Upper lobe of left lung (tissue), 6 donors: ENCODE measurements around the gene DLEU7. TPM values are rescaled to one million over a fixed set of nuclear protein-coding genes. Genes with fewer than 3 reads are reported as not detected.

Experiments used
- ATAC-seq, 2 donors: fragments of 200-7000 bp; cut with Tn5 transposase; one replicate each; pipeline ENCODE4 v1.9.1; 2022; ENCODE audit warnings: mild to moderate bottlenecking in 2 of 2, moderate library complexity in 2 of 2; ENCODE audit not compliant: low FRiP score in 2 of 2
- DNase-seq, 2 donors: peaks; one replicate each; pipeline ENCODE4 v3.0.0-alpha.2; 2019 to 2020
- H3K27ac ChIP-seq, 4 donors: fragments of 200-600 bp; sonication (generic); one replicate each; pipeline ENCODE4 v1.5.1; 2016 to 2019
- H3K27me3 ChIP-seq, 4 donors: fragments of 200-600 bp; sonication (generic); one replicate each; pipeline ENCODE4 v1.5.1; 2017 to 2019
- H3K36me3 ChIP-seq, 4 donors: fragments of 200-600 bp; sonication (generic); one replicate each; pipeline ENCODE4 v1.5.1; 2016 to 2019
- H3K4me1 ChIP-seq, 4 donors: fragments of 200-600 bp; sonication (generic); one replicate each; pipeline ENCODE4 v1.5.1; 2018 to 2019
- H3K4me3 ChIP-seq, 4 donors: fragments of 200-600 bp; sonication (generic); one replicate each; pipeline ENCODE4 v1.5.1; 2017 to 2019; ENCODE audit warnings: mild to moderate bottlenecking in 2 of 4, moderate library complexity in 1 of 4
- H3K9me3 ChIP-seq, 4 donors: fragments of 200-600 bp; sonication (generic); one replicate each; pipeline ENCODE4 v1.5.1; 2018 to 2019
- EP300 ChIP-seq, 4 donors: sonication (generic); formaldehyde crosslinking; IDR thresholded peaks; one replicate each; pipeline ENCODE4 v1.5.1; 2017; ENCODE audit warnings: antibody characterized with exemption in 4 of 4, control low read depth in 2 of 4
- POLR2A ChIP-seq, 4 donors: fragments of 450-650 bp; IDR thresholded peaks; one replicate each; pipeline ENCODE4 v1.5.1; 2016 to 2017; ENCODE audit warnings: antibody characterized with exemption in 4 of 4, mild to moderate bottlenecking in 2 of 4
- POLR2AphosphoS5 ChIP-seq, 2 donors: sonication (generic); formaldehyde crosslinking; IDR thresholded peaks; one replicate each; pipeline ENCODE4 v1.5.1; 2017; ENCODE audit warnings: antibody characterized with exemption in 2 of 2
- WGBS, 2 donors: methylation state at CpG; one replicate each; pipeline ENCODE4 v1.1.5; 2017 to 2018; 5-methylcytosine and 5-hydroxymethylcytosine counted together
- total RNA-seq, 6 donors: library from RNA; depleted of rRNA in 4 of 6; stranded (reverse); fragments of >200 nt in 4 of 6; gene quantifications; one replicate each; pipeline versions ENCODE4 v1.1.0 to v1.2.1, GENCODE V29; 2016 to 2021
- TF ChIP-seq, protein P1 (sequence below), 6 experiments: fragments of 450-650 bp in 4 of 6; fragments of 200-600 bp in 2 of 6; sonication (generic) in 2 of 6; IDR thresholded peaks; one replicate each; pipeline ENCODE4 v1.5.1; 2016 to 2019; ENCODE audit warnings: antibody characterized with exemption in 6 of 6
- donor health status: DM: no; HTN: no; CAD: no; lungs with moderate emphysema.
- donor health status: DM: no; HTN: yes; CAD: no; lungs with severe emphysema.

The DLEU7 gene
- total RNA-seq, 6 donors from 2014 or later, result 0.39 to 3.0 (median 0.77) TPM; not detected in 1

DNA sequence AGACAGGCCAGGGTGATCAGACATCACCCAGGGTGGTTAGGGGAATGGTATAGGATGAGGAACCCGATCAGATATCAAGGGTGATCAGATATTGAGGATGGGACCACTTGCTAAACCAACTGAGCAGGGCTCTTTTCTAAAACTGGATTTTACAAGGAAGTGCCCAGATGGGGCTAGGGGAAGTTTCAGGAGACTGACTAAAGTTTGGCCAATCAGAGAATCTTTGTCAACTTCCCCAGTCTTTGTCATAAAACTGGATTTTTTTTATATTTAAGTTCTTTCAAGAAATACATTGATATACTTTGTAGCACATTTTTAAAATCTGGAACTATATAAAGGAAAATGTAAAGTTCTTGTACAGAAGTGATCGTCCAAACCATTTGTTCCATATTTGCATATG lies 30.5 kb upstream of the DLEU7 start:
- Histone ChIP-seq H3K27me3 (no peaks in the 10 kb centered on the region), H3K4me3 (no peak overlapping the region), H3K9me3 (no peaks in the 10 kb centered on the region), H3K27ac (no peak overlapping the region), H3K4me1 (no peaks in the 10 kb centered on the region), H3K36me3 (no peaks in the 10 kb centered on the region)
- 93% methylated on average over 2 of the region's 2 CpGs for WGBS, 2 donors
- DNase-seq (no peak), ATAC-seq (no peak)
- no peak for TF ChIP-seq POLR2A (IDR thresholded peaks at IDR 0.05)
- TF ChIP-seq, protein P1, sequence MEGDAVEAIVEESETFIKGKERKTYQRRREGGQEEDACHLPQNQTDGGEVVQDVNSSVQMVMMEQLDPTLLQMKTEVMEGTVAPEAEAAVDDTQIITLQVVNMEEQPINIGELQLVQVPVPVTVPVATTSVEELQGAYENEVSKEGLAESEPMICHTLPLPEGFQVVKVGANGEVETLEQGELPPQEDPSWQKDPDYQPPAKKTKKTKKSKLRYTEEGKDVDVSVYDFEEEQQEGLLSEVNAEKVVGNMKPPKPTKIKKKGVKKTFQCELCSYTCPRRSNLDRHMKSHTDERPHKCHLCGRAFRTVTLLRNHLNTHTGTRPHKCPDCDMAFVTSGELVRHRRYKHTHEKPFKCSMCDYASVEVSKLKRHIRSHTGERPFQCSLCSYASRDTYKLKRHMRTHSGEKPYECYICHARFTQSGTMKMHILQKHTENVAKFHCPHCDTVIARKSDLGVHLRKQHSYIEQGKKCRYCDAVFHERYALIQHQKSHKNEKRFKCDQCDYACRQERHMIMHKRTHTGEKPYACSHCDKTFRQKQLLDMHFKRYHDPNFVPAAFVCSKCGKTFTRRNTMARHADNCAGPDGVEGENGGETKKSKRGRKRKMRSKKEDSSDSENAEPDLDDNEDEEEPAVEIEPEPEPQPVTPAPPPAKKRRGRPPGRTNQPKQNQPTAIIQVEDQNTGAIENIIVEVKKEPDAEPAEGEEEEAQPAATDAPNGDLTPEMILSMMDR (IDR thresholded peaks at IDR 0.05), result no peak
- TF ChIP-seq EP300 (IDR thresholded peaks at IDR 0.05), result no peak
- TF ChIP-seq POLR2AphosphoS5 (IDR thresholded peaks at IDR 0.05), result no peak

DNA sequence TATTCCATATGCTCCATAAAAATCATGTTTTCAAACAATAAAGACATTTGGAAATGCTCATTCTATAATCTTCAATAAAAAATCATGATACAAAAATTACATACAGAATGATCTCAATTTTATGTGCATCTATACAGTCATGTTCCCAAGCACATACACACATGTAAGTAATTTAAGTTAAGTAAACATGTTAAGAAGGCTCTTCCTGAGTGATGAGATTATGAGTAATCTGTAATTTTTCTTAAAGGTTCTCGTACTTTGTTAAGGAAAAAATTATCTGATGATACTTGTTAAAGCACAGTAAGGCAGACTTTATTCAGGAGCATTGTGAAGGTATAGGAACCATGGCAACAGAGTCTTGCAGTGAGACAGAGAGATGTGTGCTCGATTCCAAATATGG lies 30.0 kb upstream of the DLEU7 start:
- no peak for TF ChIP-seq POLR2AphosphoS5 (IDR thresholded peaks at IDR 0.05)
- TF ChIP-seq, protein P1 (IDR thresholded peaks at IDR 0.05), result no peak
- no peak for TF ChIP-seq POLR2A (IDR thresholded peaks at IDR 0.05)
- no peak for TF ChIP-seq EP300 (IDR thresholded peaks at IDR 0.05)
- H3K9me3 ChIP-seq, result no peaks in the 10 kb centered on the region
- WGBS, 2 donors, result 66 to 86% methylated on average over 2 of the region's 2 CpGs
- H3K27ac ChIP-seq, result no peak overlapping the region
- no peaks in the 10 kb centered on the region for H3K36me3 ChIP-seq
- DNase-seq (no peak), ATAC-seq (no peak)
- no peak overlapping the region for H3K4me3 ChIP-seq
- H3K4me1 ChIP-seq, result no peaks in the 10 kb centered on the region
- H3K27me3 ChIP-seq, result no peaks in the 10 kb centered on the region

DNA sequence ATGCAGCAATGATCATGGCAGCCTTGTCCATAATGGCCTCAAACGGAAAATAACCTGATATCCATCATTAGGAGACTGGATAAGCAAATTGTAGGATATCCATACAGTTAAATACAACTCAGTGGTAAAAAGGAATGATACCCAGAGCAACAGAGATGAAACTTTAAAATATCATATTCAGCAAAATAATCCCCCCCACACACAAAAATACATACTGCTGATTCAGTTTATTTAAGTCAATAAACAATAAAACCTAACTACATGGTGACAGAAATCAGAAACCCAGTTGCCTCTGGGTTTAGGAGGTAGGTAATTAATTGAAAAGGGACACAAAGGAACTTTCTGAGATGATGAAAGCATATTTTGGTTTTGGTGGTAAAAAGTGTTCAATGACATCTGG lies 27.9 kb upstream of the DLEU7 start:
- DNase-seq, result no peak
- Histone ChIP-seq H3K27ac (no peak overlapping the region), H3K4me1 (no peaks in the 10 kb centered on the region), H3K27me3 (no peaks in the 10 kb centered on the region), H3K9me3 (no peaks in the 10 kb centered on the region), H3K4me3 (no peak overlapping the region), H3K36me3 (no peaks in the 10 kb centered on the region)
- no peak for ATAC-seq
- TF ChIP-seq EP300 (IDR thresholded peaks at IDR 0.05) (no peak), POLR2A (IDR thresholded peaks at IDR 0.05) (no peak), POLR2AphosphoS5 (IDR thresholded peaks at IDR 0.05) (no peak)
- TF ChIP-seq, protein P1 (IDR thresholded peaks at IDR 0.05), result no peak
- WGBS, 2 donors, result 97% methylated on average over 1 of the region's 1 CpG

DNA sequence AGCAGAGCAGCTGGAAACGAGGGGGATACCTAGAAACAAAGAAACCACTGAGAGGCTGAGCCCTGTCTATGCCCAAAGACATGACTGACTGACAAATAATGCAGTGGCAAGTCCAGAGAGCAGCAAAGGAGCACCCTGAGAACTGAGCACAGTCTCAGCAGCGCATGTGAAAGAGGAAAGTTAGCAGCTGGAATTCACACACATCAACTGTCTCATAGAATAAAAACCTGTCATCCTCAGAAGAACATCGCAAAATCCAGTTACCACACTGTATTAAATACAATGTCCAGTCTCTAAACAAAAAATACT lies 24.1 kb upstream of the DLEU7 start:
- no peak for ATAC-seq
- no peak for TF ChIP-seq EP300 (IDR thresholded peaks at IDR 0.05)
- TF ChIP-seq, protein P1 (IDR thresholded peaks at IDR 0.05), result no peak
- no peak for TF ChIP-seq POLR2A (IDR thresholded peaks at IDR 0.05)
- TF ChIP-seq POLR2AphosphoS5 (IDR thresholded peaks at IDR 0.05), result no peak
- Histone ChIP-seq H3K27me3 (no peaks in the 10 kb centered on the region), H3K4me3 (no peak overlapping the region), H3K9me3 (no peaks in the 10 kb centered on the region), H3K36me3 (no peaks in the 10 kb centered on the region), H3K4me1 (no peaks in the 10 kb centered on the region), H3K27ac (no peak overlapping the region)
- WGBS, 2 donors, result 65 to 66% methylated on average over 3 of the region's 3 CpGs
- DNase-seq, result no peak

DNA sequence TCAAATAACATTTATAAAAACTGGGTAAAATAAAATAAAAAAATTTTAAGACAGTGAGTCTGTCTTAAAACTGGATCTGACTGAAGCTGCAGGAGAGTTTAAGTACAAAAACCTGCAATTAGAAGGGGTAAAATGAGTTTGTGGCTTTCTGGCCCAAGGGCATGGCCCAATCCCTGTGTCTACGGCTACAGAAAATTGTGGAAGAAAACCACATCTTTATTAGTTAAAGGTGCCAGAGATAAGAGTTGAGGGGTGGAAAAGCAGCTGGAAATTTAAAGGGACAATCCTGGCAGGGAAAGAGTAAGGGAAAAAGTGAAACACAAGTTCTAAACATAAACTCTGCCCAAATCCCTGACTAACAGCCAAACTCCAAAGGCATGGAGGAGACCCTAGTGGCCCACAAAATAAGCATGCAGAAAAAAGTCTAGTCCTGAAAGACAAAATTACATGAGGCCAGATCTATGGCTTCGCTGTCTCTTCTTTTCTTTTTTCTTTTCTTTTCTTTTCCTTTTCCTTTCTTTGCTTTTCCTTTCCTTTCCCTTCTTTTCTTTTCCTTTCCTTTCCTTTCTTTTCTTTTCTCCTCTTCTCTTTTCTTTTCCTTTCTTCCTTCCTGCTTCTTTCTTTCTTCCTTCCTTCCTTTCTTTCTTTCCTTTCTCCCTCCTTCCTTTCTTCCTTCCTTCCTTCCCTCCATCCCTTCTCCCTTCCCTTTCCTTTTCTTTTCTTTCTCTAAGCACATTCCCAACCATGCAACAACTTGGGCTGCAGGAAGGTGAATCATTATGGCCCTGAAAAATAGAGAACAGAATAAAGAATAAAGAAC lies 23.5 kb upstream of the DLEU7 start:
- Histone ChIP-seq H3K4me1 (no peaks in the 10 kb centered on the region), H3K27me3 (no peaks in the 10 kb centered on the region), H3K4me3 (no peak overlapping the region), H3K9me3 (no peaks in the 10 kb centered on the region), H3K36me3 (no peaks in the 10 kb centered on the region), H3K27ac (no peak overlapping the region)
- TF ChIP-seq EP300 (IDR thresholded peaks at IDR 0.05) (no peak), POLR2AphosphoS5 (IDR thresholded peaks at IDR 0.05) (no peak), POLR2A (IDR thresholded peaks at IDR 0.05) (no peak)
- TF ChIP-seq, protein P1 (IDR thresholded peaks at IDR 0.05), result no peak
- no peak for DNase-seq
- ATAC-seq, result no peak
- 81 to 86% methylated on average over 2 of the region's 2 CpGs for WGBS, 2 donors
